Panc1 (cell line): ENCODE data around the gene NOS2. TPM values are rescaled to one million over a fixed set of nuclear protein-coding genes. Genes with fewer than 3 reads are reported as not detected.
A peak's percentile ranks its signal among the peaks of the same experiment; 100 is the strongest.

Experiments used
- ATAC-seq: fragments of 200-7000 bp; cut with Tn5 transposase; 2 replicates; pipeline ENCODE4 v1.9.1; 2020; ENCODE audit warnings: mild to moderate bottlenecking, moderate library complexity
- BruUV-seq: library from RNA; stranded (reverse); fragments of 400-500 nt; replicated peaks from 2 replicates; lab custom pipeline; 2021; lab: Mats Ljungman, UMichigan
- CTCF ChIA-PET: fragments of 300-600 bp; sonication (Branson Sonifier 250); formaldehyde crosslinking; loops from one replicate; lab custom pipeline; 2022; ENCODE audit warnings: antibody characterized with exemption; lab: Charles Lee
- POLR2A ChIA-PET: fragments of 300-600 bp; sonication (Branson Sonifier 250); formaldehyde crosslinking; loops from one replicate; lab custom pipeline; 2022; ENCODE audit warnings: antibody characterized with exemption; lab: Charles Lee
- DNase-seq: peaks from one replicate; pipeline ENCODE4 v3.0.0-alpha.2; 2010; ENCODE audit warnings: low read depth, low spot score
- H3K27ac ChIP-seq: 2 replicates; pipeline ENCODE4 v1.5.1; 2011; ENCODE audit warnings: mild to moderate bottlenecking, low read length, inconsistent platforms
- H3K27me3 ChIP-seq: fragments of 200-500 bp; sonication (Bioruptor generic); 2 replicates; pipeline ENCODE4 v1.6.0; 2014; ENCODE audit warnings: low read length, inconsistent platforms; ENCODE audit not compliant: control insufficient read depth, insufficient read depth
- H3K36me3 ChIP-seq: fragments of 200-500 bp; sonication (Bioruptor generic); 2 replicates; pipeline ENCODE4 v1.5.1; 2014; ENCODE audit warnings: inconsistent platforms, mild to moderate bottlenecking, low read length, moderate library complexity; ENCODE audit not compliant: control insufficient read depth, insufficient read depth
- H3K4me1 ChIP-seq: 2 replicates; pipeline ENCODE4 v1.5.1; 2011; ENCODE audit warnings: inconsistent platforms, mild to moderate bottlenecking, low read length, moderate library complexity; ENCODE audit not compliant: control insufficient read depth, insufficient read depth
- H3K4me3 ChIP-seq, 2 experiments: 2 replicates each; pipeline ENCODE4 v1.5.1; 2011 to 2012; ENCODE audit warnings: low read depth in 2 of 2, low read length in 2 of 2, mild to moderate bottlenecking in 2 of 2, inconsistent platforms in 1 of 2, moderate library complexity in 1 of 2
- H3K9me3 ChIP-seq: fragments of 200-500 bp; sonication (Bioruptor generic); 2 replicates; pipeline ENCODE4 v1.5.1; 2014; ENCODE audit warnings: low read depth, mild to moderate bottlenecking, inconsistent platforms, low read length, moderate library complexity; ENCODE audit not compliant: control insufficient read depth, insufficient read depth
- CTCF ChIP-seq: fragments of 450-650 bp; IDR thresholded peaks from 2 replicates; pipeline ENCODE4 v1.5.1; 2017; ENCODE audit warnings: mild to moderate bottlenecking
- POLR2AphosphoS5 ChIP-seq: IDR thresholded peaks from 2 replicates; pipeline ENCODE4 v1.6.1; 2012; ENCODE audit warnings: mild to moderate bottlenecking, low read depth, low read length, moderate library complexity
- REST ChIP-seq, 2 experiments: IDR thresholded peaks; 2 replicates each; pipeline ENCODE4 v1.6.1; 2011 to 2012; ENCODE audit warnings: low read depth in 2 of 2, control low read depth in 1 of 2, low read length in 1 of 2, mild to moderate bottlenecking in 1 of 2, moderate library complexity in 1 of 2; ENCODE audit not compliant: insufficient read depth in 1 of 2
- SIN3A ChIP-seq: IDR thresholded peaks from 2 replicates; pipeline ENCODE4 v1.6.1; 2012; ENCODE audit warnings: low read depth, mild to moderate bottlenecking, low read length, moderate library complexity, borderline replicate concordance; ENCODE audit not compliant: insufficient read depth
- TCF7L2 ChIP-seq: IDR thresholded peaks from 2 replicates; pipeline ENCODE4 v1.6.1; 2011; ENCODE audit warnings: mild to moderate bottlenecking, low read depth, low read length, inconsistent platforms
- in situ Hi-C: cut with HindIII; loops from 2 replicates; pipeline ENCODE4 v1.10.0; 2016; ENCODE audit warnings: low sequenced_read_pairs, low pct_unique_long_range_greater_than_20kb
- intact Hi-C: fragments of 100-400 bp; cut with micrococcal nuclease; formaldehyde crosslinking; loops from one replicate; pipeline ENCODE4 v1.10.0; 2022; ENCODE audit not compliant: unreplicated experiment
- total RNA-seq: library from RNA; stranded (reverse); gene quantifications from one replicate; pipeline ENCODE4 v1.2.1, GENCODE V29; 2021; ENCODE audit not compliant: unreplicated experiment

Gene NOS2
- total RNA-seq, 1 experiment from 2014 or later, result 0.08 TPM

- BruUV-seq, result no TSS peak
- in situ Hi-C loops, result no loop called here
- DNase-seq, result no peak
- TF ChIP-seq TCF7L2 (peak; percentile 65; the same call in 1 of the 2 replicates), CTCF (peak; percentile 95), SIN3A (no peak), REST (IDR thresholded peaks at IDR 0.05; ENCODE audit: insufficient read depth in 1 of 2, low read depth in 2 of 2, low read length in 1 of 2) (no peak)
- Histone ChIP-seq H3K27me3 (no peaks in the 10 kb centered on the region), H3K4me3 (no peak overlapping the region), H3K4me1 (no peaks in the 10 kb centered on the region), H3K36me3 (no peaks in the 10 kb centered on the region), H3K27ac (no peak overlapping the region), H3K9me3 (no peaks in the 10 kb centered on the region)
- peak; percentile 79 for ATAC-seq
- intact Hi-C loops, result loop anchor here (1.0 kb wide), 1 partner anchor 120 kb away; no protein-coding TSS in a partner anchor
- ChIA-PET CTCF (interaction anchor here (0.5 to 3.5 kb wide), 9 partner anchors 9 to 137 kb away, joined by 3 to 54 read pairs (median 4); no protein-coding TSS in a partner anchor), POLR2A (no interaction called here)
Observed at GRCh38 chr17:27760069-27760885, 40.1 kb downstream of the NOS2 start.

GRCh38 chr17:27759528-27759927, 40.8 kb downstream of the NOS2 start:
- Histone ChIP-seq H3K27me3 (no peaks in the 10 kb centered on the region), H3K4me3 (no peak overlapping the region), H3K36me3 (no peaks in the 10 kb centered on the region), H3K27ac (no peak overlapping the region), H3K4me1 (no peaks in the 10 kb centered on the region), H3K9me3 (no peaks in the 10 kb centered on the region)
- intact Hi-C loops (loop anchor here (5.0 kb wide), 1 partner anchor 152 kb away; no protein-coding TSS in a partner anchor), in situ Hi-C loops (no loop called here)
- ATAC-seq (no peak; the same call in 1 of the 2 replicates), DNase-seq (no peak)
- no TSS peak for BruUV-seq
- POLR2A ChIA-PET, result no interaction called here
- CTCF ChIA-PET, result interaction anchor here (0.7 to 3.5 kb wide), 6 partner anchors 10 to 120 kb away, joined by 3 to 54 read pairs (median 4); no protein-coding TSS in a partner anchor
- no peak for TF ChIP-seq SIN3A
- no peak for TF ChIP-seq REST (IDR thresholded peaks at IDR 0.05; ENCODE audit: insufficient read depth in 1 of 2, low read depth in 2 of 2, low read length in 1 of 2)
- no peak for TF ChIP-seq TCF7L2
- no peak for TF ChIP-seq POLR2AphosphoS5
- TF ChIP-seq CTCF, result no peak
